IMR-90 (cell line): ENCODE measurements around the gene RNF217. TPM values are rescaled to one million over a fixed set of nuclear protein-coding genes. Genes with fewer than 3 reads are reported as not detected.

Source experiments
- ATAC-seq: fragments of 200-7000 bp; cut with Tn5 transposase; 2 replicates; pipeline ENCODE4 v1.9.1; 2020; ENCODE audit warnings: low read depth, mild to moderate bottlenecking, moderate library complexity
- BruUV-seq: library from RNA; stranded (reverse); fragments of 400-500 nt; replicated peaks from 2 replicates; lab custom pipeline; 2021; lab: Mats Ljungman, UMichigan
- CTCF ChIA-PET: fragments of 300-600 bp; formaldehyde crosslinking; extraction: SDS; loops from one replicate; lab custom pipeline; 2021; ENCODE audit warnings: antibody characterized with exemption; lab: Yijun Ruan, JAX
- POLR2A ChIA-PET: fragments of 300-600 bp; sonication (Branson Sonifier 250); formaldehyde crosslinking; loops from one replicate; lab custom pipeline; 2022; ENCODE audit warnings: antibody characterized with exemption; ENCODE audit not compliant: unreplicated experiment; lab: Charles Lee
- DNase-seq: peaks from one replicate; pipeline ENCODE4 v3.0.0; 2013
- H2AFZ ChIP-seq: replicated peaks from 2 replicates; pipeline ENCODE3; 2013; ENCODE audit warnings: low read length, mild to moderate bottlenecking; ENCODE audit not compliant: poor library complexity
- H2AK5ac ChIP-seq: 2 replicates; pipeline ENCODE4 v1.6.1; 2013; ENCODE audit warnings: low read depth, low read length, inconsistent platforms
- H2AK9ac ChIP-seq: replicated peaks from 2 replicates; pipeline ENCODE3; 2013; ENCODE audit warnings: mild to moderate bottlenecking, low read depth, low read length, moderate library complexity; ENCODE audit not compliant: poor library complexity
- H2BK120ac ChIP-seq: 2 replicates; pipeline ENCODE4 v1.6.1; 2013; ENCODE audit warnings: low read depth, low read length, inconsistent platforms
- H2BK15ac ChIP-seq: 3 replicates; pipeline ENCODE4 v1.6.1; 2013; ENCODE audit warnings: low read depth, low read length, inconsistent platforms
- H2BK20ac ChIP-seq: 2 replicates; pipeline ENCODE4 v1.6.1; 2013; ENCODE audit warnings: low read depth, mild to moderate bottlenecking, inconsistent platforms, low read length, moderate library complexity
- H2BK5ac ChIP-seq: 2 replicates; pipeline ENCODE4 v1.6.1; 2013; ENCODE audit warnings: mild to moderate bottlenecking, low read depth, low read length, inconsistent platforms; ENCODE audit not compliant: poor library complexity, severe bottlenecking
- H3K14ac ChIP-seq: replicated peaks from 2 replicates; pipeline ENCODE4 v1.6.1; 2013; ENCODE audit warnings: low read depth, low read length, inconsistent platforms
- H3K18ac ChIP-seq: 2 replicates; pipeline ENCODE4 v1.6.1; 2013; ENCODE audit warnings: low read depth, low read length, control low read depth
- H3K23ac ChIP-seq: 2 replicates; pipeline ENCODE4 v1.6.1; 2013; ENCODE audit warnings: low read depth, low read length, inconsistent platforms
- H3K27ac ChIP-seq: 2 replicates; pipeline ENCODE4 v1.5.1; 2013; ENCODE audit warnings: mild to moderate bottlenecking, control low read depth, low read length; ENCODE audit not compliant: insufficient read depth
- H3K27me3 ChIP-seq: 2 replicates; pipeline ENCODE4 v1.6.1; 2013; ENCODE audit warnings: low read length; ENCODE audit not compliant: control insufficient read depth, insufficient read depth
- H3K36me3 ChIP-seq: 2 replicates; pipeline ENCODE4 v1.6.1; 2013; ENCODE audit warnings: low read length, mixed read lengths; ENCODE audit not compliant: control insufficient read depth, insufficient read depth
- H3K4ac ChIP-seq: 2 replicates; pipeline ENCODE4 v1.6.1; 2013; ENCODE audit warnings: low read depth, low read length, inconsistent platforms
- H3K4me1 ChIP-seq: 2 replicates; pipeline ENCODE4 v1.6.1; 2013; ENCODE audit warnings: low read length, mixed read lengths; ENCODE audit not compliant: control insufficient read depth, insufficient read depth
- H3K4me2 ChIP-seq: 2 replicates; pipeline ENCODE4 v1.6.1; 2013; ENCODE audit warnings: low read depth, mild to moderate bottlenecking, control low read depth, low read length, moderate library complexity
- H3K4me3 ChIP-seq: 2 replicates; pipeline ENCODE4 v1.5.1; 2013; ENCODE audit warnings: low read depth, mild to moderate bottlenecking, control low read depth, low read length, moderate library complexity; ENCODE audit not compliant: insufficient read depth
- H3K56ac ChIP-seq: 2 replicates; pipeline ENCODE4 v1.6.1; 2013; ENCODE audit warnings: low read length, inconsistent platforms; ENCODE audit not compliant: insufficient read depth; ENCODE audit errors: extremely low read depth
- H3K79me1 ChIP-seq, 2 experiments: 2 replicates each; pipeline ENCODE4 v1.6.1; 2013; ENCODE audit warnings: low read length in 2 of 2, inconsistent platforms in 1 of 2, low read depth in 1 of 2
- H3K9ac ChIP-seq: 2 replicates; pipeline ENCODE4 v1.6.1; 2013; ENCODE audit warnings: low read depth, low read length, control low read depth
- H3K9me1 ChIP-seq: 2 replicates; pipeline ENCODE4 v1.6.1; 2013; ENCODE audit warnings: low read length, inconsistent platforms; ENCODE audit not compliant: insufficient read depth
- H3K9me3 ChIP-seq: 2 replicates; pipeline ENCODE4 v1.6.1; 2013; ENCODE audit warnings: low read length; ENCODE audit not compliant: control insufficient read depth, insufficient read depth
- H4K20me1 ChIP-seq: 2 replicates; pipeline ENCODE4 v1.6.1; 2013; ENCODE audit warnings: low read length, inconsistent platforms; ENCODE audit not compliant: insufficient read depth
- H4K5ac ChIP-seq: 2 replicates; pipeline ENCODE4 v1.6.1; 2013; ENCODE audit warnings: mild to moderate bottlenecking, low read depth, low read length, control low read depth
- H4K8ac ChIP-seq, 2 experiments: 2 replicates each; pipeline ENCODE4 v1.6.1; 2013; ENCODE audit warnings: low read depth in 2 of 2, low read length in 2 of 2, control low read depth in 1 of 2, inconsistent platforms in 1 of 2
- H4K91ac ChIP-seq: 2 replicates; pipeline ENCODE4 v1.6.1; 2013; ENCODE audit warnings: low read depth, low read length, inconsistent platforms; ENCODE audit not compliant: insufficient read depth
- BHLHE40 ChIP-seq: fragments of 150-350 bp; IDR thresholded peaks from 2 replicates; pipeline ENCODE4 v1.6.1; 2016; ENCODE audit warnings: mild to moderate bottlenecking, low read depth, low read length
- CEBPB ChIP-seq: IDR thresholded peaks from 2 replicates; pipeline ENCODE4 v1.6.1; 2012; ENCODE audit warnings: low read depth, low read length, improper control_type of control experiment
- CHD1 ChIP-seq: IDR thresholded peaks from 2 replicates; pipeline ENCODE4 v1.6.1; 2012; ENCODE audit warnings: low read depth, low read length, improper control_type of control experiment
- FOS ChIP-seq: fragments of 150-350 bp; IDR thresholded peaks from 2 replicates; pipeline ENCODE4 v1.6.1; 2016; ENCODE audit warnings: low read depth, low read length
- MAFK ChIP-seq: IDR thresholded peaks from 2 replicates; pipeline ENCODE4 v1.6.1; 2012; ENCODE audit warnings: low read depth, low read length, improper control_type of control experiment
- MAZ ChIP-seq: IDR thresholded peaks from 2 replicates; pipeline ENCODE4 v1.6.1; 2012; ENCODE audit warnings: low read depth, mild to moderate bottlenecking, low read length, improper control_type of control experiment, moderate library complexity, borderline replicate concordance
- MXI1 ChIP-seq: IDR thresholded peaks from 2 replicates; pipeline ENCODE4 v1.6.1; 2012; ENCODE audit warnings: low read depth, mild to moderate bottlenecking, low read length, moderate library complexity, borderline replicate concordance
- NFE2L2 ChIP-seq: fragments of 150-350 bp; IDR thresholded peaks from 2 replicates; pipeline ENCODE4 v1.6.1; 2016; ENCODE audit warnings: low read depth, mild to moderate bottlenecking, low read length
- RCOR1 ChIP-seq: IDR thresholded peaks from 2 replicates; pipeline ENCODE4 v1.6.1; 2012; ENCODE audit warnings: mild to moderate bottlenecking, low read length, improper control_type of control experiment; ENCODE audit not compliant: insufficient replicate concordance
- RFX5 ChIP-seq: IDR thresholded peaks from 2 replicates; pipeline ENCODE4 v1.8.0; 2012; ENCODE audit warnings: low read depth, mild to moderate bottlenecking, low read length, moderate library complexity
- WGBS, 2 experiments: methylation state at CpG; one replicate each; pipeline versions ENCODE4 v1.1.5 to v1.1.7; 2013; ENCODE audit warnings: missing lambda C conversion rate in 2 of 2; ENCODE audit not compliant: insufficient read length in 1 of 2; ENCODE audit errors: extremely low coverage in 2 of 2; 5-methylcytosine and 5-hydroxymethylcytosine counted together
- dilution Hi-C: fragments of 300-500 bp; cut with HindIII; formaldehyde crosslinking; loops from one replicate; pipeline ENCODE4 v1.14.3; 2018; ENCODE audit warnings: low sequenced_read_pairs; ENCODE audit not compliant: unreplicated experiment
- in situ Hi-C: fragments of 300-500 bp; cut with MboI; formaldehyde crosslinking; loops from 3 replicates; pipeline ENCODE4 v1.14.3; 2019; ENCODE audit warnings: low sequenced_read_pairs, inconsistent platforms, mixed read lengths
- intact Hi-C: fragments of 100-400 bp; cut with micrococcal nuclease; formaldehyde crosslinking; loops from 2 replicates; pipeline ENCODE4 v1.10.0; 2022
- polyA plus RNA-seq, 3 experiments: library from polyadenylated mRNA; depleted of rRNA; stranded (reverse); fragments of >200 nt; gene quantifications; 2 replicates each; pipeline ENCODE4 v1.2.3, GENCODE V29; 2012; ENCODE audit warnings: low replicate concordance in 1 of 3
- total RNA-seq: library from RNA; depleted of rRNA; stranded (reverse); fragments of >200 nt; gene quantifications from 2 replicates; pipeline ENCODE4 v1.2.3, GENCODE V29; 2012
- TF ChIP-seq, protein P1 (sequence below): conservative IDR thresholded peaks from 2 replicates; pipeline ENCODE4 v1.5.1; 2012; ENCODE audit warnings: mild to moderate bottlenecking, low read depth, low read length, improper control_type of control experiment

RNF217 gene
- total and polyA plus RNA-seq, 2 of the 4 experiments (the other 2 are of a cell fraction), result 11.7 to 20.4 TPM

DNA sequence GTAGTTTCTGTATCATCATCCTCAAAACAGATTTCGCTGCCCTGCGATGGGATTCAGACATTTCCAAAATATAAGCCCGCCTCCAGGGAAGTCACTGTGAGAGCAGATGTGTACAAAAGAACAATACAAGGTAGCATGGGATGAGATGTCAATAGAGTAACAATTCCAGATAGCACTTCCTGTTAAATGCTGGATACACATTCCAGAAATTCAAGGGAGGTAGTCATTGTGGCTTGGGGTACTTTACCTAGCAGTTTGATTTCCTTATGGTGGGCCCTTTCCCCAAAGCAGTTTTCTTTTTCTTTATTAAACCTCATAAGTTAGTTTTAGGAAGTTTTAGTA lies 2.5 kb downstream of the RNF217 start:
- Histone ChIP-seq H2AFZ (no peak overlapping the region), H4K20me1 (peaks cover 28% of the 10 kb centered on the region; the same call in 1 of the 2 replicates), H3K79me1 (peaks cover 7 to 55% of the 10 kb centered on the region in 2 experiments; a peak in 3 of 4 replicates), H2BK20ac (peak overlapping the region; percentile 88; the same call in 1 of the 2 replicates), H2AK9ac (peak overlapping the region; percentile 75), H2BK15ac (0 out of 3 replicates have a peak overlapping the region, but pooled peaks have one; percentile 30), H3K18ac (peak overlapping the region; percentile 97), H3K9me3 (no peaks in the 10 kb centered on the region), H3K4ac (peak overlapping the region; percentile 94), H3K27me3 (no peaks in the 10 kb centered on the region), H3K4me3 (peak overlapping the region; percentile 83), H3K56ac (peak overlapping the region; percentile 87), H2AK5ac (0 out of 2 replicates have a peak overlapping the region, but pooled peaks have one; percentile 29), H3K4me1 (peaks cover 8% of the 10 kb centered on the region; the same call in 1 of the 2 replicates), H3K23ac (peak overlapping the region; percentile 99), H3K9me1 (no peaks in the 10 kb centered on the region; the same call in 1 of the 2 replicates), H3K27ac (peak overlapping the region; percentile 94; the same call in 1 of the 2 replicates), H4K5ac (peak overlapping the region; percentile 81), H3K4me2 (peak overlapping the region; percentile 82), H3K9ac (peak overlapping the region; percentile 89), H3K36me3 (peaks cover 6% of the 10 kb centered on the region), H3K14ac (peak overlapping the region; percentile 70), H2BK5ac (peak overlapping the region; percentile 90), H4K91ac (peak overlapping the region; percentile 35), H2BK120ac (peak overlapping the region; percentile 95), H4K8ac (peak overlapping the region; percentile 6 to 43)
- ChIA-PET POLR2A (no interaction called here), CTCF (interaction anchor here (0.7 kb wide), 1 partner anchor 94 kb away, joined by 3 read pairs; no protein-coding TSS in a partner anchor)
- BruUV-seq, result no TSS peak
- no peak for ATAC-seq
- no CpG with 5 or more reads among the region's 3 CpGs for WGBS, 2 experiments
- in situ Hi-C loops (loop anchor here (25.0 kb wide), 1 partner anchor 148 kb away; no protein-coding TSS in a partner anchor), intact Hi-C loops (loop anchor here (1.0 to 5.0 kb wide), 3 partner anchors 50 to 238 kb away; no protein-coding TSS in a partner anchor), dilution Hi-C loops (no loop called here)
- TF ChIP-seq MAZ (no peak), FOS (no peak), RCOR1 (no peak), MXI1 (no peak), NFE2L2 (no peak), CEBPB (no peak), CHD1 (no peak), BHLHE40 (no peak), MAFK (no peak), RFX5 (no peak)
- TF ChIP-seq, protein P1, sequence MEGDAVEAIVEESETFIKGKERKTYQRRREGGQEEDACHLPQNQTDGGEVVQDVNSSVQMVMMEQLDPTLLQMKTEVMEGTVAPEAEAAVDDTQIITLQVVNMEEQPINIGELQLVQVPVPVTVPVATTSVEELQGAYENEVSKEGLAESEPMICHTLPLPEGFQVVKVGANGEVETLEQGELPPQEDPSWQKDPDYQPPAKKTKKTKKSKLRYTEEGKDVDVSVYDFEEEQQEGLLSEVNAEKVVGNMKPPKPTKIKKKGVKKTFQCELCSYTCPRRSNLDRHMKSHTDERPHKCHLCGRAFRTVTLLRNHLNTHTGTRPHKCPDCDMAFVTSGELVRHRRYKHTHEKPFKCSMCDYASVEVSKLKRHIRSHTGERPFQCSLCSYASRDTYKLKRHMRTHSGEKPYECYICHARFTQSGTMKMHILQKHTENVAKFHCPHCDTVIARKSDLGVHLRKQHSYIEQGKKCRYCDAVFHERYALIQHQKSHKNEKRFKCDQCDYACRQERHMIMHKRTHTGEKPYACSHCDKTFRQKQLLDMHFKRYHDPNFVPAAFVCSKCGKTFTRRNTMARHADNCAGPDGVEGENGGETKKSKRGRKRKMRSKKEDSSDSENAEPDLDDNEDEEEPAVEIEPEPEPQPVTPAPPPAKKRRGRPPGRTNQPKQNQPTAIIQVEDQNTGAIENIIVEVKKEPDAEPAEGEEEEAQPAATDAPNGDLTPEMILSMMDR, result no peak
- no peak for DNase-seq
